GM18873 (cell line): ENCODE results near the gene TAAR9.
"Not testable (repeated sequence)": the region's sequence is repeated elsewhere in the genome, so short reads cannot be mapped to it uniquely, and the experiment has no call there.

ENCODE experiments used
- ATAC-seq: cut with Tn5 transposase; IDR thresholded peaks from one replicate; pipeline ENCODE4 v1.9.1; 2021; ENCODE audit warnings: mild to moderate bottlenecking, moderate library complexity, moderate number of reproducible peaks; ENCODE audit not compliant: unreplicated experiment, low FRiP score

TAAR9 gene

DNA sequence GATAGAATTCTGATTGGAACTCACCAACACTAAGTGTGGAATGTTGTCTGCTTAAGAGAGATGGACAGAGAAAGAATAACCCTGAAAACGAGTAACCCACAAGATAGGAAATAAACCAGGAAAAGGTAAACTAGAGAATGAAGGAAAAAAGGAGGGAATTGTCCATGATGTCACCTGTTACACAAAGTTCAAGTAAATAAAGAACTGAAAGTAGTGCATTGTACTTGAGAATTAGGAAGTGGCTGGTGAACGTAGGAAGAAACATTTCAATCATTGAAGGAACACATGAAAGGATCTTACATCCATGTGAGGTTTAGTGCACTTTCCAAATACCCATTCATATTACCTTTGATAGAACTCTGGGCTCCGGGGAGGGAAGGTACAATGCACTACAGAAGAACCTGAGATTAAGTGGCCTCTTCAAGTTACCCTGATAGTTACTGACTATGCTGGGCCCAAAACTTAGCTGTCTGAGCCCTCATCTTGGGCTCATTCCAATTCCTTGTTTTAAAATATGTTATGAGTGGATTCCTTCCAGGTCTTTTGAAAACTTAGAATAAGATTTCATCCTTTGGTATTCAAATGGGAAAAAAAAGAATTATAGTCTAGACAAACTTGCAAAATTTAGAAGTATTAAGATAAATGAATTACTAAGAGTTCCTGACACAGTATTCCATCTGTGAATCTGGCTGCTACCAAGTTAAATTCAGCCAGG lies 24.1 kb upstream of the TAAR9 start:
- ATAC-seq, result no peak

DNA sequence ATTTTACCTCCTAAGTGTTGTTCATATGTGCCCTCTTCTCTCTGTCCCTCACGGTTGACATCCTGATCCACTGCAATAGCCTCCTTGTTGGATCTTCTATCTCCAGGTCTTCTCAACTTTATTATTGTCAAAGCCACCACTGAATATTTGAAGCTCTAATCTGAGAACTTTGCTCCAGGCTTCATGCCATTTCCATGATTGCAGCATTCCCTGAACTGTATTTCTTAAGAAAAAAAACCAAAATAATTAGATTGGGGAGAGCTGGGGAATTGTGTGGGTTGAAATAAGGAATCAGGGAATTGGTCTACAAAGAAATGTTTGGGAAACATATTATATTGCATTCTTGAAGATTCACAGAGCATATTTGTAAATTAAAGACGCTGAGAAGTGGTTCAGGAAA lies 22.7 kb upstream of the TAAR9 start:
- no peak for ATAC-seq

DNA sequence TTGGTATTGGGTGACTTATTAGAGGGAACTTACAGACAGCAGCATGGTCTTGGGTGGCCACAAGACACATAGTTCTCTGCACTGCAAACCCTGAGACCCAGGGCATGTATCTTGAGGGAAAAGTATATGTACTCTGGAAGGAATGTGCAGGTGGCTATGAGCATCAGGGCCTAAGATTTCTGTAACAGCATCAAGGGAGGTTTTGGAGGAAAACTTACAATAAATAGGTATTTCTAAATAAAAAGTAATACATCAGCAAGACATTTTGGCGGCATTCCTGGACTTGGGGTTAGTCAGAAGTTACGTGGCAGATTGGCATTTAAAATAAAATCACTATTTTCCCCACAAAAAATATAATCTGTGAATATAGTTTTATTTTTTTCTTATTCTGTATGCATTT lies 17.1 kb upstream of the TAAR9 start:
- no peak for ATAC-seq

DNA sequence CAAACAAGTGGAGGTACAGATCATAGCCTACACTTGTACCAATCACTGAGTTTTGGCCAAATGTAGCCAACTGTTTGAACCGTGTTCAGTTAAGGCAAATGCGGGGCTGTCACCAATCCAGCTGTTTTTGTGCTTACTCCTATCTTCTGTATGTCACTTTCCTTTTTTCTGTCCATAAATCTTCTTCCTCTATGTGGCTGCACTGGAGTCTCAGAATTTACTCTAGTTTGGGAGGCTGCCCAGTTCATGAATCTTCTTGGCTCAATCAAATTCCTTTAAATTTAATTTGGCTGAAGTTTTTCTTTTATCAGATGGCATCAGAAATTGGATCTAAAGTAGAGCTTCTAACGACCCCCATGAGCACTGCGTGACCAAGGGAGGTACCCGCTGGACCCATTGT lies 13.4 kb upstream of the TAAR9 start:
- no peak for ATAC-seq

DNA sequence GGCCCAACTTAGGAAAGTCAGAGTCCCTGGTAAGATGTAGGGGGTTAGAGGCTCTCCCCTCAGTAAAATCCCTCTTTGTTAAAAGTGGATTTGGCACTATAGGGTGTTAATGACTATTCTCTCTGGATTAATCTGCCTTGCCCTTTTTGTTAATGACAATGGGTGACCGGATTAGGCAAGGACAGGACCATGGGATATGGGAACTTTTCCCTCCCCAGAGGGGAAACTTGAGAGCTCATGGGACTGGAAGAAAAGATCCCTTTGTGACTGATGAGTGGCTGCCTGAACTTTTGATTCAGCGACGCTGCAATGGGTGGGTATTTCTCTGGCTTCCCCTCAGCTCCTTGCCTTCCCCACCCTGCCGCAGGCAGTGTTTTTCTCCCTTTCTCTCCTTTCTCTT lies 12.2 kb upstream of the TAAR9 start:
- ATAC-seq, result no peak

DNA sequence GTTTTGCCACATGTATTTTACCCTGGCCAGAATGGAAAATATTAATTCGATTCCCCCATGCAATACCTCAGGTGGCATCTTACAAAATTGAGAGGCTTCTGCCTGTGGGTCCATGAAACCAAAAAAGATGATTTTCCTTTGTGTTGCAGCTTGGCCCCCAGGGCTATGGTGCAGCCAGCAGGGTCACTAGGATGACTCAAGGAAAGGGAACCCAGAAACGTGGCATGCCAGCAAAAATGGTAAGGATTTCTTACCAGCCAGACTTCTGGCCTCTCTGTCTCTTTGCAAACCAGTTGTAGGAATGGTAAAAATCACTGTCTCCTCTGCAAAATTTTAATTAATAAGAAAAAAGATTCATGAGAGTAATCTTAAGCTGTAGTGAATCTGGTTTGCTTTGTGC lies 11.6 kb upstream of the TAAR9 start:
- ATAC-seq, result no peak

DNA sequence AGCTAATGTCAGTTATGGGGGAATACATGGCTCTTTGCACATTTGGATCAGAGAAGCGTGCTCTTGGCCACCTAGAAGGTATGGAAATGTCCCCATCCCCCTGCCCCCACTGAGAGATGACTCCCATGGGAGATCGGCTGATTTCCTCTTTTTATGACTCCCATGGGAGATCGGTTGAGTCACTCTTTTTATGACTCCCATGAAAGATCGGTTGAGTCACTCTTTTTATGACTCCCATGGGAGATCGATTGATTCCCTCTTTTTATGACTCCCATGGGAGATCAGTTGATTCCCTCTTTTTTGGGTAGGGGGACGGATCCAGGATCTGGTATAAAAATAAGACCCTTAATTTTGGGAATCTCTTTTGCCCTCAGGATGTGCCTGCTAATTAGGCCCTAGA lies 10.3 kb upstream of the TAAR9 start:
- ATAC-seq, result no peak

DNA sequence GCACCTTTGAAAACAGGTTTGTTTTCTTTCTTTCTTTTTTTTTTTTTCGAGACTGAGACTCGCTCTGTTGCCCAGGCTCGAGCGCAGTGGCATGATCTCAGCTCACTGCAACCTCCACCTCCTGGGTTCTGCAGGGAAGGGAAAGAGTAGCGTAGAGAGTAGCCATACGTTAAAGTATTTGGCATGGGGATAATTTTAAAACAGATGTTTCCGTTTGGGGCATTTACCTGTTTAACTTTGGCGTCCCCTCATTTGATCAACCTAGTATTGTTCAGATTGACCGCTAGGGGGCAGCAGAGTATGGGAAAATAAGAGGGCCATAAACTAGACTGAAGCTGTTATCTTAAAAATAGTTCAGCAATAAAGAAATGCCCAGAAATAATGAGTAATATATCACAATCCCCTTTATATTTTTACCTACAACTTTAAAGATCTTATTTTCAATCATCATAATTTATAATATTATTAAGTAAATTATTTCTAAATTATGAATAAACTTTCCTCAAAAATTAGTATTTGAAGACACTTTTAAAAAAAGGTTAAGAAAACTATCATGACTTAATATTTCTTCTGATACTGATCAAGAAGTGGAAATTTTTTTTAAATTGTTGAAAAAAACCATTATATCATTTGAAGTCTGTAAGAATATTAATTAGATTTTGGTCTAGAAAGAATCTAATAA lies 7.6 kb upstream of the TAAR9 start:
- ATAC-seq, result no peak

DNA sequence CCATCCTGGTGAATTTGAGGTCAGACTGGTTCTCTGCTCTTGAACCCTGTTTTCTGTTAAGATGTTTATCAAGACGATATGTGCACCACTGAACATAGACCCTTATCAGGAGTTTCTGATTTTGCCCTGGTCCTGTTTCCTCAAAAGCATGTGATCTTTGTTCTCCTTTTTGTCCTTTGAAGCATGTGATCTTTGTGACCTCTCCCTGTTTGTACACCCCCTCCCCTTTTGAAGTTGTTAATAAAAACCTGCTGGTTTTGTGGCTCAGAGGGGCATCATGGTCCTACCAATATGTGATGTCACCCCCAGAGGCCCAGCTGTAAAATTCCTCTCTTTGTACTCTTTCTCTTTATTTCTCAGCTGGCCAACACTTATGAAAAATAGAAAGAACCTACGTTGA lies 3.5 kb upstream of the TAAR9 start:
- not testable (repeated sequence) for ATAC-seq

DNA sequence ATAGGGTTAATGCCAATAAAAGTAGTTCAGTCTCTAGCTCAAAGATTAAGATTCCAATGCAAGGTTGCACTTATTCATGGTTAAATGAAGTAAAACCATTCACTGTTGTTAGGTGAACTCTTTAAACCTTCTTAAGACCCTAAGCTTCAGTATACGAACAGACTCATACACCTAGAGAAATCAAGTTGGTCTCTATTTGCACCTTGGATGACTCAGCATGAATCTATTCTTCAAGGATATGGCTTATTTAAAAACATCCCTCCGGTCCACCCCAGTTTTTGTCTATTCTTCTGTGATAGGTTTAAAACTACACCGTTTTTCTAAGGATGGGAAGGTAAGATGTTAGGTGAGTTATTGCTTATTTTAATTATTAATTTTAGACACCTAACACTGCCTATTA lies 932 bp upstream of the TAAR9 start:
- ATAC-seq, result no peak

DNA sequence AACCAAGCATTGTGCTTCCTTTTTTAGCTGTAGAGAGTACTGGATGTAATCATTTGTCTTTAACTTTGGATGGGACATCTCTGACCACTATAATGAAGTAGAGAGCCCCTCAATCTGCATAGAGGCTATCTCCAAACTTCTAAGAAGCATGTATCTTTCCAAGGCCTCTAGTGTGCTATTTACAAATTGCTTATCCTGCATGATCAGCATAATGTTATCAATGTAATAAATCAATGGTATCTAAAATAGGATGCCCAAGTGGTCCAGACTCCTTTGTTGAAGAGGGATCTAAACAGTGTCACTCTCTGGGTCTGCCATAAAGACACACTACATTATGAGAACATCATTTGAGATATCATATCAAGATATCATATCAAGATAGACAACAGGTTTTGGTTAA lies 6.7 kb downstream of the TAAR9 start:
- no peak for ATAC-seq

DNA sequence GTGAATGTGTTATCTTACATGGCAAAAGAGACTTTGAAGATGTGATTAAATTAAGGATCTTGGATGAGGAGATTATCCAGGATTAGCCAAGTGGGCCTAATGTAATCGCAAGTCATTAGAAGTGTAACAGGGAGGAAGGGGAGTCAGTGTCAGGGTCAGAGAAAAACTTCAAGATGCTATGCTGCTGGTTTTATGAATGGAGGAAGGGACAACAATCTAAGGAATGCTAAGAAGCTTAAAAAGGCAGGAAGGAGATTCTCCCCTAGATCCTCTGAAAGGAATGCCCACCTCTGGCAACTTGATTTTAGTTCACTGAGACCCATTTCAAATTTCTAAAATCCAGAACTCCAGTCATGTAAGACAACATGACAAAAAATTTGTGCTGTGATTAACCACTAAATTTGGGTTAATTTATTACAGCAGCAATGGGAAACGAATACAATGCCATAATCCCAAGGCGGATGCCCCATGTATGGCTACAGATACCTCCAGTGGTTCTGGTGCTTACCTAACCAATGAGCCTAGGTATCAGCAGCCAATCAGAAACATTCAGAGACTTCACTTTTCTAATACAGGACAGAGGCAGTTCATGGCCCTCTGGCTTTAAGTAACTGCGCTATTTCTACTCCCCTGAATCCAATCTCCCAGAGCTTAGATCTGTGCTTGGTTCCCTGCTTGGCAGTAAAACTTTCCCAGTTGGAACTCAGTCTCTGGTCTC lies 10.8 kb downstream of the TAAR9 start:
- no peak for ATAC-seq

DNA sequence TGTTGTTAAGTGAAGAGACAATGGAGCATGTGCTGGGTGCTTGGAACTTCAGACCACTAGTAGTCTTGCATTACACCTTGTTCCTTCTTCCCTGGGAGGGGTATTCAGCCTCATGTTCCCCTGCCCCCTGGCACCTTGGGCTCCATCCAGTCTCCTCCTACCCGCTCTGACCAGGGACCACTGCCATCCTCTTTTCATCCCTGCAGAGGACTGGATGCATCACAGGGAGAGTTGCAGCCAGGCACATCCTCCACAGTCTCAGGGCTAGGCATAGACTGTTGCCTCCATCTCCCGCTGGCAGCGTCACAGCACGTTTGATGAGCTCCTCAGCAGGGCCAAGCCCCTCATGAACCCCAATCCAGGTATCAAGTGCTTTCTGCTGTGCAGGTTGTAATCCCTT lies 13.1 kb downstream of the TAAR9 start:
- ATAC-seq, result no peak

DNA sequence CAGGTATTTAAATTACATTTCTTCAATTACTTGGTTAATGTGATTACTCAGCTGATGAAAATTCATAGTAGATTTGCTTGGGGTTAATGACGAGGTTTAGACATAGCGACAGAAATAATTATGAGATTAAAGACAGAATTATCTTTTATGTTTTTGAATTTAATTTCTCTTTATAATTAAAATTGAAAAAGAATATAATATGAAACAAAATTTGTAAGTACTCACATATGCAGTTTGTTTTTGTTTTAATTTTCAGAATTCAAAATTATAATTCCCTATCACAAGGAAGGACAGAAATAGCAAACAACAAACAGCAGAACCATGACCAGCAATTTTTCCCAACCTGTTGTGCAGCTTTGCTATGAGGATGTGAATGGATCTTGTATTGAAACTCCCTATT lies 14.3 kb downstream of the TAAR9 start, which contains the start of gene TAAR8:
Gene TAAR8, plus strand, starts transcription at position 301 of the 400 bp plus-strand sequence. Its CDS starts 21 bp downstream, at position 322.
- ATAC-seq, result no peak

DNA sequence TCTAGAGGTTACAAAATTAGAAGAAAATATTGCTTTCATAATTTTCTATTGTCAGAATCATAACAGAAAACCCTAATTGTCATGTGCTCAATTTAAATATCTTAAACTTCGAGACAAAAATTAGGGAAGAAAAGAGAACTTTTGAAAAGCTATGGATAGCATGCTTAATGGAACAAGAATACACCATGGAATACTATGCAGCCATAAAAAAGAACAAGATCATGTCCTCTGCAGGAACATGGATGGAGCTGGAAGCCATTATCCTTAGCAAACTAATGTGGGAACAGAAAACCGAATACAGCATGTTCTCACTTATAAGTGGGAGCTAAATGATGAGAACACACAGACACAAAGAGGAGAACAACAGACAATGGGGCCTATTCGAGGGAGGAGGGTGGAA lies 22.0 kb downstream of the TAAR9 start:
- not testable (repeated sequence) for ATAC-seq

DNA sequence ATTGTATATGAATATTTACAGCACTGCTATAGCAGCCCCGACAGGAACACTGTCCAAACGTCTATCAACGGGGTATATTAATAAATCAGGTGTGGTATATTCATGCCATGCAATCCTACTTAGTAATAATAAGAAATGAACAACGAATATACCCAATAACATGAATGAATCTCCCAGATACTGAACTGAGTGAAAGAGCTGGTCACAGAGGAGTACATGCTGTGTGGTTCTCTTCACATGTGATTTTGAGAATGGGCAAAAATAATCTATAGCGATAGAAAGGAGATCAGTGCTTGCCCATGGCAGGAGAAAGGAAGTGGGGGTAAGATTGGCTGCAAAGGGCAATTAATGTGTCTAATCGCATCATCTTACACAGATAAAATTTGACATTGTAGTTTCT lies 28.3 kb downstream of the TAAR9 start:
- no peak for ATAC-seq

DNA sequence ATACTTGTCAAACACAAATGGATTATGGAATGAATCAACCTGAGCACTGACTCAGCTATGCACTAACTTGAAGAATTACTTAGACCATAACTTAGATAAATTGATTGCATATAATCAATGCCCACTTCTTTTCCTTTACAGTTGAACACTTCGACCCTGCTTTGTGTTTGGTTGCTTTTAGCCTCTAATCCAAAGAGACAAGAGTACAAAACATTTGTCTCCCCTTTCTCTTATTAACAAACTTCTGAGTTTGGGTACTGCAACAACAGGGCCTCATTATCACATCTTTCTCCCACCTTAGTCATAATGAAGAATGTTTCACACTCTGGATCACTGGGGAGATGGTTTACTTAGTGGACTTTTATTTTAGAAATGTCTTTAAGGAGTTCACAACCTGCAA lies 29.5 kb downstream of the TAAR9 start:
- ATAC-seq, result no peak

DNA sequence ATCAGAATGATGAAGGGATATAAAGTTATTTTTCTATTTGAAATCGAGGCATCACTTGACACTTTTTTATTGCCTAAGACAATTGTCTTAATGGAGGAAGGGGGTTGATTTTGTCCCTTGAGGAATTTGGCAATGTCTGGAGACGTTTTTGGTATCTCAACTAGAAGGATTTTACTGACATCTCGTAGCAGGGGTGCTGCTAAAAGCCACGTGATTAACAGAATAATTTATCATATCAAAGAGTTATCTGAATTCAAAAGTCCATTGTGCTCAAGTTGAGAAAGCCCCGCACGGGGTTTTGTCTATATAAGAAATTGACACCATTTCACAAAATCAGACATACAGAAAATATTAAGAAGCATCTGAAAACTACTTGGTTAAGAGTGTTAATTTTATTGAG lies 30.5 kb downstream of the TAAR9 start:
- ATAC-seq, result no peak

DNA sequence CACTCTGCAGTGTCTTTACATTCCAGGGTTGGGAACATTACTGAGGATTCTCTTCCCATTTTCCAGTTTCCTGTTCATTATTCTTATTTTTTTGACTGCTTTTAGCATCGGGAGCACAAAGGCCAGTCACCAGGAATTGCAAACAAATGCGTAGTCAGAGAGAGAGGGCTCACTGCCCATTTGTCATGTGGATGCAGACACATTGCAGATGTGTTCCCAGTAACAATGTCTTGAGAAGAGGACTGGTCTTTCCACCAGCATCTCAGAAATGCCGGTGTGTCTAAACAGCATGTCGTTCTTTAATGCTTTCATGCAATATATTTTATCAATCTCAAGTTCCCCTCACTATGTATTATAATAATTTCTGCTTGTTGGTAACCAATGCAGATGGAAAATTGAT lies 31.1 kb downstream of the TAAR9 start:
- ATAC-seq, result no peak

DNA sequence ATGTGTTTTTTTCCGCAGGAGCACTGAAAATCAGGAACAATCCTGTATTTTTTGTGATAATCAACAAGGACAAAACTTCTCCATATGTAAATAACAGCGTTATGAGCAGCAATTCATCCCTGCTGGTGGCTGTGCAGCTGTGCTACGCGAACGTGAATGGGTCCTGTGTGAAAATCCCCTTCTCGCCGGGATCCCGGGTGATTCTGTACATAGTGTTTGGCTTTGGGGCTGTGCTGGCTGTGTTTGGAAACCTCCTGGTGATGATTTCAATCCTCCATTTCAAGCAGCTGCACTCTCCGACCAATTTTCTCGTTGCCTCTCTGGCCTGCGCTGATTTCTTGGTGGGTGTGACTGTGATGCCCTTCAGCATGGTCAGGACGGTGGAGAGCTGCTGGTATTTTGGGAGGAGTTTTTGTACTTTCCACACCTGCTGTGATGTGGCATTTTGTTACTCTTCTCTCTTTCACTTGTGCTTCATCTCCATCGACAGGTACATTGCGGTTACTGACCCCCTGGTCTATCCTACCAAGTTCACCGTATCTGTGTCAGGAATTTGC lies 32.2 kb downstream of the TAAR9 start, which contains the start of gene TAAR6:
Gene TAAR6, plus strand, starts transcription at position 102 of the 557 bp plus-strand sequence. Its CDS starts 0 bp downstream, at position 102.
- no peak for ATAC-seq

DNA sequence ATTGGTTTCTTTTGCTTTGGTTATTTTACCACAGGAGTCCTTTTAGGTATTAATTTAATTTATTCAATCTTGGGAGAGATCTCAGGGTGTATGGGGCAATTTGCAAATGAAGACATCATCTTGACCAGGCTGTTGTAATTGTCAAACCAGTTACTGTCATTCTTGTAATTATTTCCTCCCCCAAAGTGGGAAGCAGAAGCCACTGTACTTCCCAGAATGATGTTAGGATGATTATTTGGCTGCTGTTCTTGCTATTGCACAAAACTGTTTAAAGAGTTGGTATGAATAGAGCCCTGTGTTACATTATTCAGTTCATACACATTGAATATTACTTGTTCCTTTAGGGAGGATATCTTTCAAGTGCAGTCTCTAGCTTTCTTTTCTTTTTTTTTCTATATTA lies 33.7 kb downstream of the TAAR9 start:
- ATAC-seq, result no peak
